CD4-positive, alpha-beta T cell (primary cell): ENCODE measurements around the gene MPRIP. TPM values are rescaled to one million over a fixed set of nuclear protein-coding genes. Genes with fewer than 3 reads are reported as not detected.

Experiments used
- ATAC-seq: fragments of 200-7000 bp; cut with Tn5 transposase; one replicate; pipeline ENCODE4 v1.10.0; 2022; ENCODE audit warnings: mild to moderate bottlenecking; ENCODE audit not compliant: poor library complexity
- CTCF ChIA-PET: fragments of 350-600 bp; sonication (Branson Sonifier 250); formaldehyde crosslinking; loops from one replicate; lab custom pipeline; 2021; ENCODE audit warnings: antibody characterized with exemption, inconsistent platforms; lab: Charles Lee
- POLR2A ChIA-PET: fragments of 350-600 bp; sonication (Branson Sonifier 250); formaldehyde crosslinking; loops from one replicate; lab custom pipeline; 2021; ENCODE audit warnings: antibody characterized with exemption, inconsistent platforms; lab: Charles Lee
- DNase-seq, 14 experiments: peaks; one replicate each; pipeline ENCODE4 v3.0.0-alpha.2; 2013 to 2020; ENCODE audit warnings: mixed read lengths in 2 of 14
- H3K27ac ChIP-seq, 2 donors: one replicate each; pipeline versions ENCODE4 v1.5.1 to v1.7.0; 2013; ENCODE audit warnings: low read length in 2 of 2, low read depth in 1 of 2, mild to moderate bottlenecking in 1 of 2
- H3K27me3 ChIP-seq, 2 experiments: 1 replicate in 1 of 2; 2 replicates in 1 of 2; pipeline versions ENCODE4 v1.6.1 to v1.7.0; 2013; ENCODE audit warnings: low read length in 2 of 2, control low read depth in 1 of 2, mild to moderate bottlenecking in 1 of 2, moderate library complexity in 1 of 2; ENCODE audit not compliant: insufficient read depth in 2 of 2, control insufficient read depth in 1 of 2
- H3K36me3 ChIP-seq: one replicate; pipeline ENCODE4 v1.6.1; 2013; ENCODE audit warnings: low read length, control low read depth; ENCODE audit not compliant: insufficient read depth
- H3K4me1 ChIP-seq: one replicate; pipeline ENCODE4 v1.6.1; 2013; ENCODE audit warnings: low read length, control low read depth; ENCODE audit not compliant: insufficient read depth
- H3K4me3 ChIP-seq: one replicate; pipeline ENCODE4 v1.5.1; 2013; ENCODE audit warnings: mild to moderate bottlenecking, low read length, moderate library complexity
- H3K9me3 ChIP-seq, 2 experiments: 1 replicate in 1 of 2; 2 replicates in 1 of 2; pipeline versions ENCODE4 v1.6.1 to v1.7.0; 2013; ENCODE audit warnings: low read length in 2 of 2, mild to moderate bottlenecking in 2 of 2, control low read depth in 1 of 2, moderate library complexity in 1 of 2; ENCODE audit not compliant: control insufficient read depth in 1 of 2, insufficient read depth in 1 of 2
- H3K27ac Mint-ChIP-seq: one replicate; pipeline ENCODE4 v1.8.0; 2020; ENCODE audit warnings: mixed read lengths
- H3K27me3 Mint-ChIP-seq: one replicate; pipeline ENCODE4 v1.8.0; 2021; ENCODE audit warnings: mixed read lengths
- H3K36me3 Mint-ChIP-seq: one replicate; pipeline ENCODE4 v1.8.0; 2021; ENCODE audit warnings: low read depth, mixed read lengths
- H3K4me1 Mint-ChIP-seq: one replicate; pipeline ENCODE4 v1.8.0; 2021; ENCODE audit warnings: low read depth, mixed read lengths
- H3K4me3 Mint-ChIP-seq: one replicate; pipeline ENCODE4 v1.8.0; 2020; ENCODE audit warnings: mild to moderate bottlenecking, mixed read lengths
- H3K9me3 Mint-ChIP-seq: one replicate; pipeline ENCODE4 v1.8.0; 2020; ENCODE audit warnings: mixed read lengths
- CTCF ChIP-seq: fragments of 200-600 bp; IDR thresholded peaks from one replicate; pipeline ENCODE4 v1.8.0; 2022; ENCODE audit warnings: antibody characterized with exemption, mild to moderate bottlenecking
- intact Hi-C, 2 experiments: fragments of 100-400 bp; cut with DNase I in 1 of 2; cut with micrococcal nuclease in 1 of 2; formaldehyde crosslinking; loops; one replicate each; pipeline versions ENCODE4 v1.15.1 to v1.9.0; 2023 to 2025; cut with DNase I, micrococcal nuclease
- total RNA-seq, 174 experiments: library from RNA in 2 of 174; stranded (reverse) in 2 of 174; gene quantifications; one replicate each; pipeline ENCODE4 v1.2.3 and lab custom pipeline; 2021 to 2026

MPRIP gene
- total RNA-seq, 2 experiments from 2014 or later = 176 to 188 TPM

- H3K27me3 ChIP-seq = no peaks in the 10 kb centered on the region
- no peak for ATAC-seq
- Mint-ChIP-seq H3K36me3 (peaks cover 77% of the 10 kb centered on the region), H3K27ac (no peak overlapping the region), H3K9me3 (no peaks in the 10 kb centered on the region), H3K4me3 (no peak overlapping the region), H3K4me1 (peaks cover 5% of the 10 kb centered on the region), H3K27me3 (no peaks in the 10 kb centered on the region)
- no peak for TF ChIP-seq CTCF
- intact Hi-C loops = no loop called here
- POLR2A ChIA-PET = no interaction called here
- H3K9me3 ChIP-seq = no peaks in the 10 kb centered on the region
- no peak overlapping the region for H3K27ac ChIP-seq
- CTCF ChIA-PET = no interaction called here
- DNase-seq = no peak
- H3K36me3 ChIP-seq = peaks cover 84% of the 10 kb centered on the region
- no peak overlapping the region for H3K4me3 ChIP-seq
- H3K4me1 ChIP-seq = no peaks in the 10 kb centered on the region
These were observed 119.5 kb downstream of the MPRIP start for GRCh38 chr17:17161759-17162158.

GRCh38 chr17:17164156-17164555 lies 121.9 kb downstream of the MPRIP start:
- H3K4me3 Mint-ChIP-seq = no peak overlapping the region
- peaks cover 20% of the 10 kb centered on the region for H3K4me1 Mint-ChIP-seq
- no peaks in the 10 kb centered on the region for H3K9me3 ChIP-seq
- H3K4me3 ChIP-seq = no peak overlapping the region
- H3K36me3 Mint-ChIP-seq = peaks cover 90% of the 10 kb centered on the region
- ChIA-PET CTCF (interaction anchor here (1.2 kb wide), 1 partner anchor 116 kb away, joined by 3 read pairs; no protein-coding TSS in a partner anchor), POLR2A (interaction anchor here (1.0 to 1.2 kb wide), 2 partner anchors 11 to 21 kb away, joined by 3 to 5 read pairs; no protein-coding TSS in a partner anchor)
- H3K9me3 Mint-ChIP-seq = no peaks in the 10 kb centered on the region
- no peaks in the 10 kb centered on the region for H3K27me3 ChIP-seq
- ATAC-seq (no peak), DNase-seq (no peak)
- intact Hi-C loops = no loop called here
- no peak overlapping the region for H3K27ac ChIP-seq
- no peak for TF ChIP-seq CTCF
- H3K4me1 ChIP-seq = peaks cover 7% of the 10 kb centered on the region
- no peak overlapping the region for H3K27ac Mint-ChIP-seq
- H3K27me3 Mint-ChIP-seq = no peaks in the 10 kb centered on the region
- peaks cover 89% of the 10 kb centered on the region for H3K36me3 ChIP-seq

- Histone ChIP-seq H3K27me3 (no peaks in the 10 kb centered on the region), H3K36me3 (peaks cover 84% of the 10 kb centered on the region), H3K9me3 (no peaks in the 10 kb centered on the region), H3K4me3 (no peak overlapping the region), H3K27ac (no peak overlapping the region), H3K4me1 (peaks cover 7% of the 10 kb centered on the region)
- DNase-seq = no peak
- ATAC-seq = no peak
- ChIA-PET POLR2A (interaction anchor here (1.0 to 1.2 kb wide), 2 partner anchors 11 to 21 kb away, joined by 3 to 5 read pairs; no protein-coding TSS in a partner anchor), CTCF (interaction anchor here (0.5 to 1.2 kb wide), 2 partner anchors 116 to 218 kb away, joined by 3 read pairs; no protein-coding TSS in a partner anchor)
- TF ChIP-seq CTCF = no peak
- Mint-ChIP-seq H3K4me3 (no peak overlapping the region), H3K9me3 (no peaks in the 10 kb centered on the region), H3K27me3 (no peaks in the 10 kb centered on the region), H3K36me3 (peaks cover 86% of the 10 kb centered on the region), H3K27ac (no peak overlapping the region), H3K4me1 (peaks cover 24% of the 10 kb centered on the region)
- intact Hi-C loops = no loop called here
These were observed 122.4 kb downstream of the MPRIP start for GRCh38 chr17:17164676-17165075.
